Endodermal cell (in vitro differentiated cells): ENCODE results near the gene ADCY3. TPM values are rescaled to one million over a fixed set of nuclear protein-coding genes. Genes with fewer than 3 reads are reported as not detected.

ENCODE experiments used
- DNase-seq: peaks from one replicate; pipeline ENCODE4 v3.0.0-alpha.2; 2017
- H3K27ac ChIP-seq: 2 replicates; pipeline ENCODE4 v1.5.1; 2013; ENCODE audit warnings: mild to moderate bottlenecking, low read depth, low read length, moderate library complexity
- H3K27me3 ChIP-seq: 2 replicates; pipeline ENCODE4 v1.6.1; 2013; ENCODE audit warnings: mild to moderate bottlenecking, low read length, moderate library complexity; ENCODE audit not compliant: insufficient read depth, control insufficient read depth, poor library complexity, severe bottlenecking
- H3K36me3 ChIP-seq: 2 replicates; pipeline ENCODE4 v1.7.0; 2013; ENCODE audit warnings: mild to moderate bottlenecking, low read length, moderate library complexity; ENCODE audit not compliant: control insufficient read depth, insufficient read depth
- H3K4me1 ChIP-seq: one replicate; pipeline ENCODE4 v1.7.0; 2013; ENCODE audit warnings: low read length; ENCODE audit not compliant: control insufficient read depth, insufficient read depth
- H3K4me3 ChIP-seq: 2 replicates; pipeline ENCODE4 v1.5.1; 2013; ENCODE audit warnings: mild to moderate bottlenecking, low read length, moderate library complexity
- H3K9ac ChIP-seq: 2 replicates; pipeline ENCODE4 v1.6.1; 2013; ENCODE audit warnings: mild to moderate bottlenecking, low read length, moderate library complexity; ENCODE audit not compliant: poor library complexity, severe bottlenecking; ENCODE audit errors: extremely low read depth
- H3K9me3 ChIP-seq: 2 replicates; pipeline ENCODE4 v1.6.1; 2013; ENCODE audit warnings: mild to moderate bottlenecking, low read length, moderate library complexity; ENCODE audit not compliant: control insufficient read depth
- H3K27ac Mint-ChIP-seq: 2 replicates; pipeline ENCODE4 v1.8.0; 2020; ENCODE audit warnings: mixed read lengths
- H3K27me3 Mint-ChIP-seq: 2 replicates; pipeline ENCODE4 v1.8.0; 2021; ENCODE audit warnings: mild to moderate bottlenecking, mixed read lengths; ENCODE audit not compliant: insufficient read depth
- H3K36me3 Mint-ChIP-seq: 2 replicates; pipeline ENCODE4 v1.8.0; 2020; ENCODE audit warnings: low read depth, mixed read lengths
- H3K4me1 Mint-ChIP-seq: 2 replicates; pipeline ENCODE4 v1.8.0; 2020; ENCODE audit warnings: mixed read lengths
- H3K4me3 Mint-ChIP-seq: 2 replicates; pipeline ENCODE4 v1.8.0; 2020; ENCODE audit warnings: mild to moderate bottlenecking, moderate library complexity, mixed read lengths
- H3K9me3 Mint-ChIP-seq: 2 replicates; pipeline ENCODE4 v1.8.0; 2020; ENCODE audit warnings: mild to moderate bottlenecking, mixed read lengths
- WGBS, 2 experiments: methylation state at CpG; one replicate each; pipeline versions ENCODE4 v1.1.5 to v1.1.7; 2013; ENCODE audit warnings: missing lambda C conversion rate in 2 of 2, mixed read lengths in 1 of 2; ENCODE audit not compliant: insufficient coverage in 1 of 2, insufficient read length in 1 of 2; 5-methylcytosine and 5-hydroxymethylcytosine counted together
- total RNA-seq, 2 donors: library from RNA; stranded (reverse); fragmentation: NEBNext Ultra II Directional in 1 of 2; extraction: Animal tissue kit (Norgen Biotek cat#: 25700) in 1 of 2; gene quantifications; 2 replicates in 1 of 2; 3 replicates in 1 of 2; pipeline ENCODE4 v1.2.1, GENCODE V29; 2021
- TF ChIP-seq, protein P1 (sequence below): fragments of 200-600 bp; sonication (generic); conservative IDR thresholded peaks from 2 replicates; pipeline ENCODE4 v1.5.0; 2021; ENCODE audit warnings: antibody characterized with exemption, mild to moderate bottlenecking

The ADCY3 gene
- total RNA-seq, 2 donors from 2014 or later = 29.8 to 41.2 TPM

DNA sequence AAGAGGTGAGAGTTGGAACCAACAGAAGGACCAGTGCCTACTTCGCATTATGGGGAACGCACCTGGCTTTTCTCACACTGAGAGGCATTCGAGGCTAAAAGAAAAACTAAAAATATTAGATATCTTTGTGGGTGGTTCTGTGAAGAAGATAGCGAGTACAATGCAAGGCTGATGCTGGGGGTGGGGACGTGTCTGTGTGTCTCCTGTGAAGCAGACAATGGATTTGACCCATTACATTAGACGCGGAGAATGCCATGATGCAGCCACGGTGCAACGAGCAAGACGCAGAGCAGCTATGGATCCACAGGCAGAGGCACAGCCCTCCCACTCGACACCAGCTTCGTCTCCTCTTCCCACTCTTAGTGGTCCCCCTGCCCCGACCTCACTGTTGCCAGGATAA, 61.0 kb downstream of the ADCY3 start:
- peaks cover 5% of the 10 kb centered on the region for H3K4me1 Mint-ChIP-seq
- WGBS, 2 experiments = 92 to 99% methylated on average over 10 to 13 of the region's 13 CpGs

DNA sequence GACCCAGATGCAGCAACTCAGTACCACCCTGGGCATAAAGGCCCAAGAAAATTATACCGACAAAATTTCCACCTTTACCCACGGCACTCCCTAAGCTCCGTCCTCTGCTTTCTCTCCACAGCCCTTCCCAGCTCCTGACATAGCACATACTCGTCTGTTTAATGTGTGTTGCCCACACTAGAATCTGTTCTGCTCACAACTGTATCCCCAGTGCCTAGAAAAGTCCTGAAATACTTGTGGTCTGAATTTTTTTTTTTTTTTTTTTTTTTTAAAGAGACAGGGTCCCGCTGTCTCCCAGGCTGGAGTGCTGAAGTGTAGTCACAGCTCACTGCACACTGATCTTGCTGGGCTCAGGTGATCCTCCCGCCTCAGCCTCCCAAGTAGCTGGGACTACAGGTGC, 62.3 kb downstream of the ADCY3 start:
- H3K36me3 Mint-ChIP-seq = peaks cover 3% of the 10 kb centered on the region
- no peak overlapping the region for H3K4me3 Mint-ChIP-seq
- DNase-seq = no peak
- Histone ChIP-seq H3K36me3 (no peaks in the 10 kb centered on the region), H3K9me3 (no peaks in the 10 kb centered on the region), H3K27ac (no peak overlapping the region), H3K9ac (no peak overlapping the region), H3K4me1 (peaks cover 3% of the 10 kb centered on the region), H3K27me3 (no peaks in the 10 kb centered on the region), H3K4me3 (no peak overlapping the region)
- TF ChIP-seq, protein P1, sequence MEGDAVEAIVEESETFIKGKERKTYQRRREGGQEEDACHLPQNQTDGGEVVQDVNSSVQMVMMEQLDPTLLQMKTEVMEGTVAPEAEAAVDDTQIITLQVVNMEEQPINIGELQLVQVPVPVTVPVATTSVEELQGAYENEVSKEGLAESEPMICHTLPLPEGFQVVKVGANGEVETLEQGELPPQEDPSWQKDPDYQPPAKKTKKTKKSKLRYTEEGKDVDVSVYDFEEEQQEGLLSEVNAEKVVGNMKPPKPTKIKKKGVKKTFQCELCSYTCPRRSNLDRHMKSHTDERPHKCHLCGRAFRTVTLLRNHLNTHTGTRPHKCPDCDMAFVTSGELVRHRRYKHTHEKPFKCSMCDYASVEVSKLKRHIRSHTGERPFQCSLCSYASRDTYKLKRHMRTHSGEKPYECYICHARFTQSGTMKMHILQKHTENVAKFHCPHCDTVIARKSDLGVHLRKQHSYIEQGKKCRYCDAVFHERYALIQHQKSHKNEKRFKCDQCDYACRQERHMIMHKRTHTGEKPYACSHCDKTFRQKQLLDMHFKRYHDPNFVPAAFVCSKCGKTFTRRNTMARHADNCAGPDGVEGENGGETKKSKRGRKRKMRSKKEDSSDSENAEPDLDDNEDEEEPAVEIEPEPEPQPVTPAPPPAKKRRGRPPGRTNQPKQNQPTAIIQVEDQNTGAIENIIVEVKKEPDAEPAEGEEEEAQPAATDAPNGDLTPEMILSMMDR = no peak
- H3K27me3 Mint-ChIP-seq = no peaks in the 10 kb centered on the region
- H3K27ac Mint-ChIP-seq = no peak overlapping the region
- WGBS, 2 experiments = 93 to 96% methylated on average over 3 to 6 of the region's 6 CpGs
- H3K9me3 Mint-ChIP-seq = no peaks in the 10 kb centered on the region
- H3K4me1 Mint-ChIP-seq = peaks cover 6% of the 10 kb centered on the region

More for the DNA sequence above, 61.0 kb downstream of the ADCY3 start:
- no peaks in the 10 kb centered on the region for H3K27me3 ChIP-seq
- peaks cover 1% of the 10 kb centered on the region for H3K36me3 Mint-ChIP-seq
- no peak for DNase-seq
- no peaks in the 10 kb centered on the region for H3K9me3 Mint-ChIP-seq
- H3K4me3 Mint-ChIP-seq = no peak overlapping the region
- H3K9ac ChIP-seq = no peak overlapping the region
- H3K27ac Mint-ChIP-seq = no peak overlapping the region
- no peaks in the 10 kb centered on the region for H3K9me3 ChIP-seq
- no peaks in the 10 kb centered on the region for H3K36me3 ChIP-seq
- H3K27me3 Mint-ChIP-seq = no peaks in the 10 kb centered on the region
- H3K4me3 ChIP-seq = no peak overlapping the region
- TF ChIP-seq, protein P1 = no peak
- no peak overlapping the region for H3K27ac ChIP-seq
- peaks cover 3% of the 10 kb centered on the region for H3K4me1 ChIP-seq

DNA sequence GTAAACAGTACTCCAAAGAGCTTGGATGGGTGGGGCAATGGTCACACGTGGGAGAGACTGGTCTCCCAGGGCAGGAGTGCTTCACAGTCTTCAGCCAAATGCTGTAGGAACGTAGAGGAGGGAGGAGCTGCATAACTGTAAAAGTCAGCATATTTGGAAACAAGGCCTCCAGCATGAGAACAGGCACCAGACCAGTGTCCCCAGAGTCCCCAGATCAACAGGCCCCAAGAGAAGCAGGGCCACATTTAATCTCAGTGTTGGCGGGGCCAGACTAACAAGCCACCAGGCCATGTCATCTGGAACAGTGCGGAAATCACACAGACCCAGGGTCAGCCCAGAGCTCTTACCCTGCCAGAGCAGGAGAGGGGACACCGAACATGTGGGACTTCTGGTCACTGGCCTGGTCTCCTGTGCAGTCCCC, 63.2 kb downstream of the ADCY3 start:
- H3K4me1 Mint-ChIP-seq = peaks cover 6% of the 10 kb centered on the region
- H3K4me3 Mint-ChIP-seq = no peak overlapping the region
- WGBS, 2 experiments = 84 to 86% methylated on average over 5 of the region's 5 CpGs
- no peaks in the 10 kb centered on the region for H3K36me3 ChIP-seq
- H3K36me3 Mint-ChIP-seq = peaks cover 6% of the 10 kb centered on the region
- no peaks in the 10 kb centered on the region for H3K9me3 Mint-ChIP-seq
- H3K9ac ChIP-seq = no peak overlapping the region
- H3K27ac Mint-ChIP-seq = no peak overlapping the region
- H3K27ac ChIP-seq = no peak overlapping the region
- H3K27me3 ChIP-seq = no peaks in the 10 kb centered on the region
- DNase-seq = no peak
- no peak overlapping the region for H3K4me3 ChIP-seq
- no peaks in the 10 kb centered on the region for H3K27me3 Mint-ChIP-seq
- peaks cover 3% of the 10 kb centered on the region for H3K4me1 ChIP-seq
- no peaks in the 10 kb centered on the region for H3K9me3 ChIP-seq
- TF ChIP-seq, protein P1 = no peak
